ENCODE measurements around the gene PFKFB2.

GRCh38 chr1:207021139-207021861 lies 31.8 kb upstream of the PFKFB2 start:
- no peak for TF ChIP-seq CTCF (IDR thresholded peaks at IDR 0.05; ENCODE audit: low read depth, low read length)
- no peak for TF ChIP-seq EZH2phosphoT487 (IDR thresholded peaks at IDR 0.05; ENCODE audit: low read depth)

Data from OCI-LY3 (cell line).